Astrocyte (in vitro differentiated cells and primary cell): ENCODE measurements around the gene ARHGAP32. TPM values are rescaled to one million over a fixed set of nuclear protein-coding genes. Genes with fewer than 3 reads are reported as not detected.

Experiments used
- DNase-seq: peaks from one replicate; pipeline ENCODE4 v3.0.0-alpha.2; 2010; ENCODE audit warnings: low read depth
- FAIRE-seq: peaks from 2 replicates; lab custom pipeline; 2011; peaks lifted over from hg19 to GRCh38; lab: Jason Lieb, UNC
- H2AFZ ChIP-seq: 2 replicates; pipeline ENCODE4 v1.6.0; 2012; ENCODE audit warnings: low read depth, low read length, inconsistent platforms
- H3K27ac ChIP-seq: 2 replicates; pipeline ENCODE4 v1.5.1; 2011; ENCODE audit warnings: low read depth, low read length, inconsistent platforms
- H3K27me3 ChIP-seq: 2 replicates; pipeline ENCODE4 v1.6.0; 2011; ENCODE audit warnings: low read length, inconsistent platforms; ENCODE audit not compliant: insufficient read depth
- H3K36me3 ChIP-seq: 2 replicates; pipeline ENCODE4 v1.5.1; 2011; ENCODE audit warnings: low read length, inconsistent platforms; ENCODE audit not compliant: insufficient read depth
- H3K4me1 ChIP-seq: 2 replicates; pipeline ENCODE4 v1.5.1; 2011; ENCODE audit warnings: low read length, inconsistent platforms; ENCODE audit not compliant: insufficient read depth
- H3K4me2 ChIP-seq: 2 replicates; pipeline ENCODE4 v1.6.0; 2012; ENCODE audit warnings: low read length, inconsistent platforms
- H3K4me3 ChIP-seq: 2 replicates; pipeline ENCODE4 v1.5.1; 2011; ENCODE audit warnings: low read depth, mild to moderate bottlenecking, low read length, inconsistent platforms; ENCODE audit not compliant: insufficient read depth
- H3K79me2 ChIP-seq: 2 replicates; pipeline ENCODE4 v1.6.0; 2012; ENCODE audit warnings: mild to moderate bottlenecking, low read length, inconsistent platforms; ENCODE audit not compliant: insufficient read depth
- H3K9ac ChIP-seq: 2 replicates; pipeline ENCODE4 v1.6.0; 2012; ENCODE audit warnings: mild to moderate bottlenecking, low read length, inconsistent platforms
- H3K9me3 ChIP-seq: 2 replicates; pipeline ENCODE4 v1.5.1; 2012; ENCODE audit warnings: low read depth, mild to moderate bottlenecking, low read length, inconsistent platforms; ENCODE audit not compliant: insufficient read depth
- H4K20me1 ChIP-seq: 2 replicates; pipeline ENCODE4 v1.6.0; 2012; ENCODE audit warnings: low read length, inconsistent platforms; ENCODE audit not compliant: insufficient read depth
- H3K27ac Mint-ChIP-seq: one replicate; pipeline ENCODE4 v1.8.0; 2021; ENCODE audit warnings: mild to moderate bottlenecking, mixed read lengths; ENCODE audit not compliant: unreplicated experiment
- H3K27me3 Mint-ChIP-seq: one replicate; pipeline ENCODE4 v1.8.0; 2021; ENCODE audit warnings: low read depth, mixed read lengths; ENCODE audit not compliant: unreplicated experiment
- H3K36me3 Mint-ChIP-seq: one replicate; pipeline ENCODE4 v1.8.0; 2021; ENCODE audit warnings: low read depth, mixed read lengths; ENCODE audit not compliant: unreplicated experiment
- H3K4me1 Mint-ChIP-seq: one replicate; pipeline ENCODE4 v1.8.0; 2021; ENCODE audit warnings: low read depth, mixed read lengths; ENCODE audit not compliant: unreplicated experiment
- H3K4me3 Mint-ChIP-seq: one replicate; pipeline ENCODE4 v1.8.0; 2021; ENCODE audit warnings: mild to moderate bottlenecking, moderate library complexity, mixed read lengths; ENCODE audit not compliant: unreplicated experiment
- H3K9me3 Mint-ChIP-seq: one replicate; pipeline ENCODE4 v1.8.0; 2021; ENCODE audit warnings: mild to moderate bottlenecking, mixed read lengths; ENCODE audit not compliant: unreplicated experiment
- EZH2 ChIP-seq: IDR thresholded peaks from 2 replicates; pipeline ENCODE4 v1.6.1; 2012; ENCODE audit warnings: mild to moderate bottlenecking, low read length, inconsistent platforms; ENCODE audit not compliant: insufficient read depth
- total RNA-seq: library from RNA; stranded (reverse); gene quantifications from 2 replicates; pipeline ENCODE4 v1.2.1, GENCODE V29; 2021
- TF ChIP-seq, protein P1 (sequence below): IDR thresholded peaks from 2 replicates; pipeline ENCODE4 v1.5.1; 2011; ENCODE audit warnings: low read depth, mild to moderate bottlenecking, inconsistent platforms, low read length, moderate library complexity; ENCODE audit not compliant: insufficient read depth

Gene ARHGAP32
- total RNA-seq, 1 donor from 2014 or later, result 21.6 TPM

DNA sequence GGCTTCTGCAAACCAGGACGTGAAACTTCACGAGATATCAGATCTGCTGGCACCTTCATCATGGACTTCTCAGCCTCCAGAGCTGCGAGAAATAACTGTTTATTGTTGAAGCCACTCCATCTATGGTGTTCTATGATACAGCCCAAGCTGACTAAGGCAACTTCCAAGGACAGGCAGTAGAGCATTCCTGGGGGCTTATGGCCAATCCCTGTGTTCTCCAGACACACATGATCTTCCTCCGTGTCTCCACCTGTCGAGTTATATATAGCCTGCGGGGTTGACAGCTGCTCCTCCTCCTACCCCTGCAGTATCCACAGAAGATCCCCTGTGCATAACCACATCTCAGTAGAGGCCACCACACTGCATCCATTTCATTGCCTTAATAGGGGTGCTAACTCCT lies 260.5 kb downstream of the ARHGAP32 start:
- Histone ChIP-seq H3K4me1 (no peaks in the 10 kb centered on the region), H2AFZ (no peak overlapping the region), H3K9me3 (no peaks in the 10 kb centered on the region), H4K20me1 (no peaks in the 10 kb centered on the region), H3K4me3 (no peak overlapping the region), H3K27ac (no peak overlapping the region), H3K36me3 (no peaks in the 10 kb centered on the region), H3K9ac (no peak overlapping the region), H3K79me2 (no peaks in the 10 kb centered on the region), H3K4me2 (no peak overlapping the region), H3K27me3 (peaks cover 6% of the 10 kb centered on the region)
- FAIRE-seq, result no peak
- Mint-ChIP-seq H3K27me3 (peaks cover 18% of the 10 kb centered on the region), H3K27ac (no peak overlapping the region), H3K4me1 (peaks cover 23% of the 10 kb centered on the region), H3K4me3 (no peak overlapping the region), H3K36me3 (no peaks in the 10 kb centered on the region), H3K9me3 (peaks cover 2% of the 10 kb centered on the region)
- DNase-seq, result no peak
- TF ChIP-seq, protein P1, sequence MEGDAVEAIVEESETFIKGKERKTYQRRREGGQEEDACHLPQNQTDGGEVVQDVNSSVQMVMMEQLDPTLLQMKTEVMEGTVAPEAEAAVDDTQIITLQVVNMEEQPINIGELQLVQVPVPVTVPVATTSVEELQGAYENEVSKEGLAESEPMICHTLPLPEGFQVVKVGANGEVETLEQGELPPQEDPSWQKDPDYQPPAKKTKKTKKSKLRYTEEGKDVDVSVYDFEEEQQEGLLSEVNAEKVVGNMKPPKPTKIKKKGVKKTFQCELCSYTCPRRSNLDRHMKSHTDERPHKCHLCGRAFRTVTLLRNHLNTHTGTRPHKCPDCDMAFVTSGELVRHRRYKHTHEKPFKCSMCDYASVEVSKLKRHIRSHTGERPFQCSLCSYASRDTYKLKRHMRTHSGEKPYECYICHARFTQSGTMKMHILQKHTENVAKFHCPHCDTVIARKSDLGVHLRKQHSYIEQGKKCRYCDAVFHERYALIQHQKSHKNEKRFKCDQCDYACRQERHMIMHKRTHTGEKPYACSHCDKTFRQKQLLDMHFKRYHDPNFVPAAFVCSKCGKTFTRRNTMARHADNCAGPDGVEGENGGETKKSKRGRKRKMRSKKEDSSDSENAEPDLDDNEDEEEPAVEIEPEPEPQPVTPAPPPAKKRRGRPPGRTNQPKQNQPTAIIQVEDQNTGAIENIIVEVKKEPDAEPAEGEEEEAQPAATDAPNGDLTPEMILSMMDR, result no peak
- TF ChIP-seq EZH2, result no peak

DNA sequence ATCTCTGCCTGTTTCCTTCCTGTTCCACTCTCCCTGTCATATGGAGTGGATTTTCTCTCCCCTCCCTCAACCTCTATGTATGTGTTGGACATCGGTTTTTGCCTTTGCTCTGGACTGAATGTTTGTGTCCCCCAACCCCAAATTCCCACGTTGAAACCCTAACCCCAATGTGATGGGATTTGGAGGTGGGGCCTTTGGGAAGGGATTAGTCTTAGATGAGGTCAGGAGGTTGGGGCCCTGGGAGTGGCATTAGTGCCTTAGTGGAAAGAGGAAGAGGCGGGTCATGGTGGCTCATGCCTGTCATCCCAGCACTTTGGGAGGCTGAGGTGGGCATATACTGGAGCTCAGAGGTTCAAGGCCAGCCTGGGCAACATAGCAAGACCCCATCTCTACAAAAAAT lies 261.1 kb downstream of the ARHGAP32 start:
- Histone ChIP-seq H3K79me2 (no peaks in the 10 kb centered on the region), H3K36me3 (no peaks in the 10 kb centered on the region), H4K20me1 (no peaks in the 10 kb centered on the region), H3K4me1 (no peaks in the 10 kb centered on the region), H3K27ac (no peak overlapping the region), H3K4me3 (no peak overlapping the region), H3K9ac (no peak overlapping the region), H3K9me3 (no peaks in the 10 kb centered on the region), H3K4me2 (no peak overlapping the region), H3K27me3 (peaks cover 9% of the 10 kb centered on the region), H2AFZ (no peak overlapping the region)
- peaks cover 18% of the 10 kb centered on the region for H3K27me3 Mint-ChIP-seq
- no peak for TF ChIP-seq EZH2
- TF ChIP-seq, protein P1, result no peak
- no peak overlapping the region for H3K27ac Mint-ChIP-seq
- peaks cover 21% of the 10 kb centered on the region for H3K4me1 Mint-ChIP-seq
- no peak for FAIRE-seq
- H3K36me3 Mint-ChIP-seq, result peaks cover 2% of the 10 kb centered on the region
- DNase-seq, result no peak
- H3K4me3 Mint-ChIP-seq, result no peak overlapping the region
- peaks cover 2% of the 10 kb centered on the region for H3K9me3 Mint-ChIP-seq

DNA sequence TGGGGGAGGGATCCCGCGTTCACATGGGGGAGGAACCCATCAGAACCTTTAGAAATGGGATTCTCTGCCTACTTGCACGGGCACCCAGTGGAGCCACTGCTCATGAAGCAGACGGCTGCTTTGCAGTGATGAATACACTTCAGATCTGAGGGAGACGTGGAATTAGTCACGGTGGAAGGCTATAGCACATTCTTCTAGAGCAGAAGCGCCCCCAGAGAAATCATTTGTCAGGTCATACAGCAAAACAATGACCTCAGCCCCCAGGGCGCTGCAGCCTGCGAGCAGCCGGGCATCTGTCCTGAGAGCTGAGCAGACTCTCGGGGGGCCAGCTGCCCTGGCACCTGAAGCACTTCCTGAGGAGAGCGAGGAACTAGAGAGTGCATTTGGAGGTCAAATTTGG lies 262.1 kb downstream of the ARHGAP32 start:
- Mint-ChIP-seq H3K36me3 (peaks cover 2% of the 10 kb centered on the region), H3K27me3 (peaks cover 24% of the 10 kb centered on the region), H3K4me3 (no peak overlapping the region), H3K27ac (no peak overlapping the region), H3K4me1 (peaks cover 21% of the 10 kb centered on the region), H3K9me3 (peaks cover 2% of the 10 kb centered on the region)
- no peak for TF ChIP-seq EZH2
- TF ChIP-seq, protein P1, result no peak
- H3K4me2 ChIP-seq, result peak overlapping the region; percentile 7
- no peak overlapping the region for H3K4me3 ChIP-seq
- peaks cover 11% of the 10 kb centered on the region for H3K27me3 ChIP-seq
- no peaks in the 10 kb centered on the region for H3K9me3 ChIP-seq
- no peaks in the 10 kb centered on the region for H3K4me1 ChIP-seq
- H2AFZ ChIP-seq, result no peak overlapping the region
- FAIRE-seq, result no peak
- H3K36me3 ChIP-seq, result no peaks in the 10 kb centered on the region
- no peaks in the 10 kb centered on the region for H3K79me2 ChIP-seq
- DNase-seq, result peak; percentile 77
- H3K9ac ChIP-seq, result no peak overlapping the region
- no peaks in the 10 kb centered on the region for H4K20me1 ChIP-seq
- H3K27ac ChIP-seq, result no peak overlapping the region
